CD4-positive, alpha-beta memory T cell (primary cell): ENCODE results near the gene ASB18. TPM values are rescaled to one million over a fixed set of nuclear protein-coding genes. Genes with fewer than 3 reads are reported as not detected.
"Not testable (repeated sequence)": the region's sequence is repeated elsewhere in the genome, so short reads cannot be mapped to it uniquely, and the experiment has no call there.

ENCODE experiments used
- CTCF ChIA-PET: fragments of 350-600 bp; sonication (Branson Sonifier 250); formaldehyde crosslinking; loops from one replicate; lab custom pipeline; 2021; ENCODE audit warnings: inconsistent platforms; ENCODE audit not compliant: partially characterized antibody; lab: Charles Lee
- POLR2A ChIA-PET: fragments of 350-600 bp; sonication (Branson Sonifier 250); formaldehyde crosslinking; loops from one replicate; lab custom pipeline; 2021; ENCODE audit not compliant: partially characterized antibody; lab: Charles Lee
- DNase-seq, 5 donors: peaks; one replicate each; pipeline versions ENCODE4 v3.0.0 to v3.0.0-alpha.2; 2020 to 2022; ENCODE audit warnings: mixed read lengths in 1 of 5
- H3K27ac ChIP-seq: one replicate; pipeline ENCODE4 v1.7.0; 2013; ENCODE audit warnings: low read depth, low read length
- H3K27me3 ChIP-seq: 2 replicates; pipeline ENCODE4 v1.7.0; 2013; ENCODE audit warnings: mild to moderate bottlenecking, low read length, moderate library complexity; ENCODE audit not compliant: insufficient read depth
- H3K36me3 ChIP-seq: 2 replicates; pipeline ENCODE4 v1.7.0; 2013; ENCODE audit warnings: mild to moderate bottlenecking, low read length, moderate library complexity; ENCODE audit not compliant: insufficient read depth
- H3K4me1 ChIP-seq: 2 replicates; pipeline ENCODE4 v1.7.0; 2013; ENCODE audit warnings: mild to moderate bottlenecking, low read length, moderate library complexity; ENCODE audit not compliant: insufficient read depth
- H3K4me3 ChIP-seq, 2 donors: one replicate each; pipeline ENCODE4 v1.7.0; 2013; ENCODE audit warnings: low read length in 2 of 2, mild to moderate bottlenecking in 1 of 2
- H3K9me3 ChIP-seq, 2 donors: one replicate each; pipeline ENCODE4 v1.7.0; 2013; ENCODE audit warnings: low read length in 2 of 2, control low read depth in 1 of 2; ENCODE audit not compliant: control insufficient read depth in 1 of 2
- H3K27ac Mint-ChIP-seq, 7 donors: one replicate each; pipeline ENCODE4 v1.8.0; 2020 to 2021; ENCODE audit warnings: mixed read lengths in 7 of 7, mild to moderate bottlenecking in 6 of 7, inconsistent platforms in 3 of 7, moderate library complexity in 3 of 7
- H3K27me3 Mint-ChIP-seq, 2 donors: one replicate each; pipeline ENCODE4 v1.8.0; 2020 to 2021; ENCODE audit warnings: mixed read lengths in 2 of 2
- H3K36me3 Mint-ChIP-seq, 2 donors: one replicate each; pipeline ENCODE4 v1.8.0; 2020 to 2021; ENCODE audit warnings: mixed read lengths in 2 of 2, inconsistent platforms in 1 of 2, mild to moderate bottlenecking in 1 of 2
- H3K4me1 Mint-ChIP-seq, 4 donors: one replicate each; pipeline ENCODE4 v1.8.0; 2020 to 2021; ENCODE audit warnings: mixed read lengths in 4 of 4, mild to moderate bottlenecking in 1 of 4
- H3K4me3 Mint-ChIP-seq, 8 donors: one replicate each; pipeline ENCODE4 v1.8.0; 2020 to 2021; ENCODE audit warnings: mixed read lengths in 8 of 8, mild to moderate bottlenecking in 7 of 8, moderate library complexity in 6 of 8, inconsistent platforms in 3 of 8
- H3K9me3 Mint-ChIP-seq, 8 donors: one replicate each; pipeline ENCODE4 v1.8.0; 2020 to 2021; ENCODE audit warnings: mixed read lengths in 8 of 8, mild to moderate bottlenecking in 5 of 8, inconsistent platforms in 3 of 8, moderate library complexity in 1 of 8
- intact Hi-C: fragments of 100-400 bp; cut with micrococcal nuclease; formaldehyde crosslinking; loops from one replicate; pipeline ENCODE4 v1.15.1; 2023
- polyA plus RNA-seq, 2 donors: library from polyadenylated mRNA; unstranded; fragments of 300-500 nt; fragmentation: Illumina TruSeq; gene quantifications; one replicate each; pipeline ENCODE4 v1.2.3, GENCODE V29; 2021
- total RNA-seq, 2 experiments: library from RNA; stranded (reverse); gene quantifications; one replicate each; pipeline ENCODE4 v1.2.3, GENCODE V29; 2021

The ASB18 gene
- total and polyA plus RNA-seq, 4 experiments from 2014 or later = not detected

- CTCF ChIA-PET = no interaction called here
- Histone ChIP-seq H3K4me3 (no peak overlapping the region), H3K36me3 (no peaks in the 10 kb centered on the region), H3K27me3 (peaks cover 4% of the 10 kb centered on the region), H3K27ac (no peak overlapping the region), H3K9me3 (no peaks in the 10 kb centered on the region), H3K4me1 (no peaks in the 10 kb centered on the region)
- POLR2A ChIA-PET = no interaction called here
- peaks cover 22 to 24% of the 10 kb centered on the region in 2 donors for H3K27me3 Mint-ChIP-seq
- H3K9me3 Mint-ChIP-seq = peaks cover 0 to 4% (median 0%) of the 10 kb centered on the region in 8 donors
- no peak overlapping the region for H3K27ac Mint-ChIP-seq
- H3K36me3 Mint-ChIP-seq = no peaks in the 10 kb centered on the region
- DNase-seq = no peak
- H3K4me3 Mint-ChIP-seq = no peak overlapping the region
- intact Hi-C loops = no loop called here
- no peaks in the 10 kb centered on the region for H3K4me1 Mint-ChIP-seq
Measured at GRCh38 chr2:236291911-236292310, 27.7 kb upstream of the ASB18 start.

- Mint-ChIP-seq H3K36me3 (no peaks in the 10 kb centered on the region), H3K4me1 (no peaks in the 10 kb centered on the region)
Measured at GRCh38 chr2:236291476-236291875, 27.3 kb upstream of the ASB18 start.

DNA sequence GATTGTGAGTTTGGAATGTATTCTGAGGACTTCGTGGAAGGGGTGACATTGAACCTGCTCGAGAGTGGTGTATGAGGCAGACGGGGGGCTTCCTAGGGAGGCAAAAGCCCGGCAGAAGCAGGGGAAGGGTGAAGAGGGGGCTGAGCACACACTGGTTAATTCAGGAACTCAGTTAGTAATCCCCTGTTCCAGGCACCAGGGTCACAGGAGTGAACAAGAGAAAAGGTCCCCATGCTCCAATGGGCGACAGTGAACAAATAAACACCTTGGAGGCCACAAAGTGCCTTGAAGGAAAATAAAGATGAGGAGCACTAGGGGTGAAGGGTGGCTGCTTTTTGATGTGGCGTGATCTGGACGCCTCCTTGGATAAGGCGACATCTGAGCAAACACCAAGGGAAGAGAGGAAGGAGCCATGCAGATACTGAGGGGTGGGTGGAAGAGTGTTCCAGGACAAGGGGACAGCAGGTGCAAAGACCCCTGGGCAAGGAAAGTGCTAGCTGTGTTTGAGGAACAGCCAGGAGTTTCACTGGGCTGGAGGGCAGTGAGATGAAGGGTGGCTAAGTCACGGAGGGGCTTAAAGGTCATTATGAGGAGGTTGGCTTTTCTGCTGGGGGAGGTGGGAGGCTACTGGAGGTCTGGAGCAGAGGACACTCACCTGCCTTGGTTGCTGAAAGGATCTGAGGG, 26.7 kb upstream of the ASB18 start:
- CTCF ChIA-PET = no interaction called here
- Mint-ChIP-seq H3K4me3 (no peak overlapping the region), H3K36me3 (no peaks in the 10 kb centered on the region), H3K4me1 (no peaks in the 10 kb centered on the region), H3K9me3 (peaks cover 0 to 4% (median 0%) of the 10 kb centered on the region in 8 donors), H3K27ac (no peak overlapping the region), H3K27me3 (peaks cover 20 to 21% of the 10 kb centered on the region in 2 donors)
- no peaks in the 10 kb centered on the region for H3K36me3 ChIP-seq
- peaks cover 4% of the 10 kb centered on the region for H3K27me3 ChIP-seq
- no peak for DNase-seq
- H3K4me3 ChIP-seq = no peak overlapping the region
- POLR2A ChIA-PET = no interaction called here
- H3K27ac ChIP-seq = no peak overlapping the region
- H3K4me1 ChIP-seq = no peaks in the 10 kb centered on the region
- intact Hi-C loops = no loop called here
- H3K9me3 ChIP-seq = no peaks in the 10 kb centered on the region

More at GRCh38 chr2:236291476-236291875, 27.3 kb upstream of the ASB18 start:
- intact Hi-C loops = no loop called here
- Histone ChIP-seq H3K36me3 (no peaks in the 10 kb centered on the region), H3K4me1 (no peaks in the 10 kb centered on the region), H3K4me3 (no peak overlapping the region), H3K27ac (no peak overlapping the region), H3K9me3 (no peaks in the 10 kb centered on the region), H3K27me3 (peaks cover 4% of the 10 kb centered on the region)
- Mint-ChIP-seq H3K27me3 (peaks cover 22 to 24% of the 10 kb centered on the region in 2 donors), H3K9me3 (peaks cover 0 to 4% (median 0%) of the 10 kb centered on the region in 8 donors), H3K27ac (no peak overlapping the region), H3K4me3 (no peak overlapping the region)
- DNase-seq = no peak
- ChIA-PET POLR2A (no interaction called here), CTCF (no interaction called here)

DNA sequence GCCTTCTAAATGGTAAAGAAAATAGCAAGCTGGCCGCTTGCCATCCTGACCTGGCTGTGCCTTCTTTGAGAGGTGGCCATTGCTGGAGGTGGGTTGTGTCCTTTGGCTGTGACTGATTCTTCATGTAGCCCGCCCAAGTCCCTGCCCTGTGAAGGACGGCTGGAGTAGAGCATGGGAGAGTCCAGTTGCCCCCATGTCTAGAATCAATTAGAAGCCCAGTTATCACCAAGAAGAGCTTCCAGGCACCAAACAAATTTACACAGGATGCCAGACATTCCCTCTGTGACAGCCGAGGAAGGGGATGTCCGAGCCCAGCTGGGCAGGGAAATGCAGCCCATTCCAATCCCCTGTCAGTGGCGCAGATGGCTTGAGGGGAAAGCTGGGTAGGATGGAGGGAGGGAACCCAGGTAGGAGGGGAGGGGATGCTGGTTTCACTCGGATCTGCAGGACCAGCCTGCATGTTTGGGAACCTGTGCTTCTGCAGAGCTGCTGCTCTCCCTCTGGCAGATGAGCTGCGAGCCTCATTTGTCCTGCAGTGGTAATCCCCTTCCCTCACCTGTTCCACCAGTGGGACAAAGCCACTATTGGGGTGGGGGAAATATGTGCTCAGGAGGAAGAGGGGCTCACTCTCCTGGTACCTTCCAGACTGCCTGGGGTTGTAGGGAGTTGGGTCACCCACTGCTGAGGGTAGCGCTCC, 25.7 kb upstream of the ASB18 start:
- Histone ChIP-seq H3K27me3 (peaks cover 4% of the 10 kb centered on the region), H3K36me3 (no peaks in the 10 kb centered on the region), H3K4me3 (no peak overlapping the region), H3K27ac (no peak overlapping the region), H3K4me1 (no peaks in the 10 kb centered on the region), H3K9me3 (no peaks in the 10 kb centered on the region)
- Mint-ChIP-seq H3K36me3 (no peaks in the 10 kb centered on the region), H3K27ac (no peak overlapping the region), H3K4me1 (no peaks in the 10 kb centered on the region), H3K4me3 (no peak overlapping the region), H3K27me3 (peaks cover 18 to 20% of the 10 kb centered on the region in 2 donors), H3K9me3 (peaks cover 0 to 4% (median 0%) of the 10 kb centered on the region in 8 donors)
- intact Hi-C loops = no loop called here
- POLR2A ChIA-PET = no interaction called here
- CTCF ChIA-PET = no interaction called here
- no peak for DNase-seq

- H3K27me3 ChIP-seq, H3K4me3 Mint-ChIP-seq, H3K4me3 ChIP-seq, H3K27ac ChIP-seq, POLR2A ChIA-PET, H3K9me3 ChIP-seq, intact Hi-C loops, H3K9me3 Mint-ChIP-seq, H3K36me3 ChIP-seq, H3K27ac Mint-ChIP-seq, DNase-seq, H3K36me3 Mint-ChIP-seq, H3K4me1 ChIP-seq, H3K4me1 Mint-ChIP-seq, CTCF ChIA-PET: not testable (repeated sequence)
- peaks cover 17 to 19% of the 10 kb centered on the region in 2 donors for H3K27me3 Mint-ChIP-seq
Measured at GRCh38 chr2:236288373-236288772, 24.2 kb upstream of the ASB18 start.

GRCh38 chr2:236287656-236288055, 23.4 kb upstream of the ASB18 start:
- POLR2A ChIA-PET = no interaction called here
- H3K27me3 Mint-ChIP-seq = peaks cover 17 to 19% of the 10 kb centered on the region in 2 donors
- H3K27ac ChIP-seq = no peak overlapping the region
- no peaks in the 10 kb centered on the region for H3K36me3 ChIP-seq
- no peak overlapping the region for H3K27ac Mint-ChIP-seq
- H3K4me1 Mint-ChIP-seq = no peaks in the 10 kb centered on the region
- no peak overlapping the region for H3K4me3 ChIP-seq
- H3K9me3 Mint-ChIP-seq = peaks cover 0 to 8% (median 0%) of the 10 kb centered on the region in 8 donors
- no peak overlapping the region for H3K4me3 Mint-ChIP-seq
- no peaks in the 10 kb centered on the region for H3K9me3 ChIP-seq
- no peaks in the 10 kb centered on the region for H3K36me3 Mint-ChIP-seq
- intact Hi-C loops = no loop called here
- no peak for DNase-seq
- H3K4me1 ChIP-seq = no peaks in the 10 kb centered on the region
- peaks cover 4% of the 10 kb centered on the region for H3K27me3 ChIP-seq
- CTCF ChIA-PET = no interaction called here

DNA sequence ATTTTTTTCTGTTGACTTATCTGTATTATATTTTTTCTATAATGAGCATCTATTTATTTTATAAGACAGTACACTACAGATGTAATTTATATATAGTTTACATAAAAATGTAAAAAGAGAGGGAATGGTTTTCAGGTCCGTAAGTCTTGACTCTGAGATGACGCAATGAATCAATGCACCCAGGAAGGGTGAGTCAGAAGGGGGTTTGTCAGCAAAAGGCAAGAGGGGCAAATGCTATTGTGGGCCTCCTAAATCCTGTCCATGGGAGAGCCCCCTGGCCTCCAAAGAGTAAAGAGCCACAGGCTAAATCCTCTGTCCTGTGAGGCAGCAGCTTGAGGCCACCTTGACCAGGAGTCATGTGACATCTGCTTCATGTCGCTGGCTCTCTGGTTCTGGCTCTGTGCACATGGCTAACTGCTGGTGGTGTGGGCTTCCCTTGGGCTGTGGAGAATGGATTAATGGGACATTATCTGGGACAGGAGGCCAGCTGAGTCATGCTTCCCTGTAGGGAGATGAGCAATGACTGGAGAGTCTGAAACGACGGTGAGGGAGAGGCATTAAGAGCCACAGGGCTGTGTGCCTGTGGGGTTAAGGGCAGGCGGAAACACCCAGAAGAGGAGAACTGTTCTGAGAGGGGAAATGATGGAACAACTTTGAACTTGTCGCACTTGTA, 22.8 kb upstream of the ASB18 start:
- Histone ChIP-seq H3K27ac (no peak overlapping the region), H3K36me3 (no peaks in the 10 kb centered on the region), H3K4me3 (no peak overlapping the region), H3K9me3 (no peaks in the 10 kb centered on the region), H3K4me1 (no peaks in the 10 kb centered on the region), H3K27me3 (peaks cover 4% of the 10 kb centered on the region)
- H3K36me3 Mint-ChIP-seq = no peaks in the 10 kb centered on the region
- no peak overlapping the region for H3K27ac Mint-ChIP-seq
- H3K27me3 Mint-ChIP-seq = peaks cover 17 to 19% of the 10 kb centered on the region in 2 donors
- peaks cover 0 to 8% (median 0%) of the 10 kb centered on the region in 8 donors for H3K9me3 Mint-ChIP-seq
- ChIA-PET CTCF (no interaction called here), POLR2A (no interaction called here)
- no peak overlapping the region for H3K4me3 Mint-ChIP-seq
- DNase-seq = no peak
- H3K4me1 Mint-ChIP-seq = no peaks in the 10 kb centered on the region
- intact Hi-C loops = no loop called here
